ENCODE measurements around the gene NR1D2. TPM values are rescaled to one million over a fixed set of nuclear protein-coding genes. Genes with fewer than 3 reads are reported as not detected.
"Not testable (repeated sequence)": the region's sequence is repeated elsewhere in the genome, so short reads cannot be mapped to it uniquely, and the experiment has no call there.

NR1D2 gene
- total RNA-seq, 2 donors from 2014 or later, result 10.6 to 15.9 TPM

DNA sequence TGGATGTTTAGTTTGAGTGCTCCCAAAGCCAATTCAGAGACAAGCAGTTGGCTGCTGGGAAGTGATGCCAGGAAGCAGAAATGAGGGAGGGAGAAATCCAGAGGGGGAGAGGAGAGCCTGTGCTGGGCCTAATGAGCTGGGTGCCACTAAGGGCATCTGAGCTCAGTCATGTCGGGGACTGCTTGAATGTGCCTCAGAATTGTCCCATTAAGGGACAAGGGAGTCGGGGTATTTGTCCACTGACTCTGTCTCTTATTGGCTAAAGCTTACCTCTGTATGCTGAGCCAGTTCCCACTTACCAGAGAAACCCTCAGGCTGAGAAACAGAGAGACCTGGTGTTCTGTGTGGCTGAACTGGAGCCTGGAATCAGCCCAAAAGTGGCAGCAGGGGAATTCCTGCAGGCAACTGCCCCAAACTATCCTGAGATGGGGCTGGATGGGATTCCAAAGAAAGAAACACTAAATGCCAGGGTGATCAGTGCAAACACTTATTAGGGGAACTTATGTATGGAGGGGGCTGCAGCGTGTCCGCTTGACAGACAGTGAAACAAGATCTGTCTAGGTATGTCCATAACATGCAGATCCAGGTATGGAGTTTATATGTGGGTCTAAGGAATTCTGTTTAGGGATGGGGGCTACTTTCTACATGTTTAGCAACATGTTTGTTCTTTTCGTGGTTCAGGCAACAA is 48.6 kb downstream of the NR1D2 start:
- Mint-ChIP-seq H3K4me3 (no peak overlapping the region), H3K36me3 (ENCODE audit: low read depth) (no peaks in the 10 kb centered on the region), H3K9me3 (no peaks in the 10 kb centered on the region), H3K27me3 (no peaks in the 10 kb centered on the region), H3K27ac (no peak overlapping the region), H3K4me1 (no peaks in the 10 kb centered on the region)
- no peak for ATAC-seq (replicated peaks)

DNA sequence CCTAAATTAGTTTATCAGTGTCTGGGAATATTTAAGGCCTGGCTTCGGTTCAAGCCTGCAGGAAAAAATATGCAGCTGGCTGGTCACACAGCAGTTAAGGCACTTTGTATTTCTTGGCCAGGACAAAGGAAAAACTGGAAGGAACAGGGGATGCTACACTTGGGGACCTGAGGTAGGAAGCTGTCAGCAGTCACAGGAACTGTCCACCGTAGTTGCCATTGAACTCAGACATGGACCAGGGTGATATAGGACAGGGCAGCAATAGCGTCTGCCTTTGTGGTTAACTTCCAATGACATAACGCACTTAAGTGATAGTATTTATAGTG is 49.1 kb downstream of the NR1D2 start:
- H3K9me3 Mint-ChIP-seq, result no peaks in the 10 kb centered on the region
- no peaks in the 10 kb centered on the region for H3K36me3 Mint-ChIP-seq (ENCODE audit: low read depth)
- no peak overlapping the region for H3K27ac Mint-ChIP-seq
- peaks cover 3% of the 10 kb centered on the region for H3K27me3 Mint-ChIP-seq
- ATAC-seq (replicated peaks), result no peak
- H3K4me3 Mint-ChIP-seq, result no peak overlapping the region
- peaks cover 5% of the 10 kb centered on the region for H3K4me1 Mint-ChIP-seq

DNA sequence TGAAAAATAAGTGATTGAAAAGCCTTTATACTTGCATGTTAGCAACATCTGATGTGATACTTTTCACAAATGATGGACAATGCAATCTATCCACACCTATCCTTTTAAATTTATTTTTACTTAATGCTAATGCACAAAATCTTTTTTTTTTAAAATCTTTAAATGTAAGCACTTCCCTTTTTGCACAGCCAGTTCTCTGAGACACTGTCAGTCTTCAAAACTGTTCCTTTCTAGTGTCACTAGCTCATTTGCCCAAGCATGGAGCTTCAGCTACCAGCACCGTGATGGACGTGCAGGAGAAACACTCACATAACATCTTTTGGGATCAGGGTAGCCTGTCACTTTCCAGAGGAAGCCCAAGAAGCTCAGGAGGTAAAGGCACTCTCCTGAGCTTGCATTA is 50.1 kb downstream of the NR1D2 start:
- no peaks in the 10 kb centered on the region for H3K36me3 Mint-ChIP-seq (ENCODE audit: low read depth)
- peaks cover 3% of the 10 kb centered on the region for H3K27me3 Mint-ChIP-seq
- no peaks in the 10 kb centered on the region for H3K9me3 Mint-ChIP-seq
- ATAC-seq (replicated peaks), result no peak
- no peak overlapping the region for H3K4me3 Mint-ChIP-seq
- H3K4me1 Mint-ChIP-seq, result peaks cover 5% of the 10 kb centered on the region
- no peak overlapping the region for H3K27ac Mint-ChIP-seq

DNA sequence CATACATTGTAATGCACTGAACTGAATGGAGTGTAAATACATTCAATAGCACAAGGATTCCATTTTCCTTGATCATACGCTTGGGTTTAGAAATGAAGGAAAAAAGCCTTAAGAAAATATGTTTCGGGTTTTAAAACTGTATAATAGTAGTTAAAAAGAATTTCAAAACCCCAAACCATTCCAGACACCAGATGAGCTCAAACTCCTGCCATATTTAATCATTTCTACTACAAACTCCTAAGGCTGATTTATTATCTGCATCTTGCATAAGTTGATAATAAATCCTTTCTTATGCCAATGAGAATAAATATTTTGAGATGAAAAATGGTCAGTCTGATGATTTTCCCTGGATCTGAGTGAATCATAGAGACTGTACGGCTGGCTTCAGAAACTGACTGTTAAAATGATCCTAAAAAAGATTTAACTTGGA is 51.0 kb downstream of the NR1D2 start:
- H3K4me1 Mint-ChIP-seq, result peaks cover 5% of the 10 kb centered on the region
- H3K27ac Mint-ChIP-seq, result no peak overlapping the region
- H3K27me3 Mint-ChIP-seq, result peaks cover 3% of the 10 kb centered on the region
- no peaks in the 10 kb centered on the region for H3K9me3 Mint-ChIP-seq
- ATAC-seq (replicated peaks), result no peak
- no peak overlapping the region for H3K4me3 Mint-ChIP-seq
- H3K36me3 Mint-ChIP-seq (ENCODE audit: low read depth), result no peaks in the 10 kb centered on the region

DNA sequence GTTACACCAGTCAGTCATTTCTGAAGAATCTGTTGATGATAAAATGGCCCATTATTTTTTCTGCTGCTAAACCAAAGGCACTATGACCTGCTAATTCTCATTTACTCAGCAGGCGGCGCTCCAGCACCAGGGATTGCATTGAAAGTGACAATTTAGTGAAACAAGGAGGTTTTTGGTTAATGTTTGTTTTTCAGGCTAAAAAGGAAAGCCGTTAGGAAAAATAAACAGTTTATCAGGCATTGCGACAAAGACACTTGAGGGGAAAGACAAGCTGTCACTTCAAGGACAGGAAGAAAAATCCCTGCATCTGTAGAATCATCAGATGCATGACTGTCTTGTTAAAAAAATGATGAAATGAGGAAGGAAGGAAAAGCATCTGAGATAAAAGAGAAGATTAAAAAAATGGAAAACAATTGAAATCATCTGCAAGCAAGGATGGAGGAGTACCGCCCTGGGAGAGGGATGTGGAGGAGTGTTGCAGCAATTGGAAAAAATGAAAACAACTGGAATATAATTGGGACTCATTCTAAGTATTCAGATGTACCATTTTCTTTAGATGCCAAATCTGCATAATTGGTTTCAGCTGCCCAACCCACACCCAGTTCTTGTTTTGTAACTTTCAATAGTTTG is 54.0 kb downstream of the NR1D2 start:
- H3K27ac Mint-ChIP-seq, result no peak overlapping the region
- H3K4me3 Mint-ChIP-seq, result no peak overlapping the region
- peaks cover 7% of the 10 kb centered on the region for H3K27me3 Mint-ChIP-seq
- ATAC-seq (replicated peaks), result no peak
- peaks cover 5% of the 10 kb centered on the region for H3K4me1 Mint-ChIP-seq
- no peaks in the 10 kb centered on the region for H3K9me3 Mint-ChIP-seq
- no peaks in the 10 kb centered on the region for H3K36me3 Mint-ChIP-seq (ENCODE audit: low read depth)

DNA sequence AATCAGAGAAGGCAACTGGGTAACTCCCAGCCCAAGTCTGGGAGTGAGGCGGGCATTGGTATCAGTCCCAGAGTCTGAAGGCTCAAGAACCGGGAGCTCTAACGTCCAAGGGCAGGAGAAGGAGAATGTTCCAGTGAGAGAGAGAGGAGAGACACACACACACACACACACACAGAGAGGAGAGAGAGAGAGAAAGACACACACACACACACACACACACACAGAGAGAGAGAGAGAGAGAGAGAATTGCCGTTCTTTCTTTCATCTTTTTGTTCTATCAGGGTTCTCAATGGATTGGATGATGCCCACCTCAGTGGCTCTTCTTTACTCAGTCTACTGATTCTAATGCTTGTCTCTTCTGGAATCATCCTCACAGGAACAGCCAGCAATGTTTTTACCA is 57.0 kb downstream of the NR1D2 start:
- no peak for ATAC-seq (replicated peaks)
- no peak overlapping the region for H3K27ac Mint-ChIP-seq
- H3K36me3 Mint-ChIP-seq (ENCODE audit: low read depth), result no peaks in the 10 kb centered on the region
- no peak overlapping the region for H3K4me3 Mint-ChIP-seq
- H3K9me3 Mint-ChIP-seq, result no peaks in the 10 kb centered on the region
- H3K27me3 Mint-ChIP-seq, result peaks cover 7% of the 10 kb centered on the region
- peaks cover 5% of the 10 kb centered on the region for H3K4me1 Mint-ChIP-seq

DNA sequence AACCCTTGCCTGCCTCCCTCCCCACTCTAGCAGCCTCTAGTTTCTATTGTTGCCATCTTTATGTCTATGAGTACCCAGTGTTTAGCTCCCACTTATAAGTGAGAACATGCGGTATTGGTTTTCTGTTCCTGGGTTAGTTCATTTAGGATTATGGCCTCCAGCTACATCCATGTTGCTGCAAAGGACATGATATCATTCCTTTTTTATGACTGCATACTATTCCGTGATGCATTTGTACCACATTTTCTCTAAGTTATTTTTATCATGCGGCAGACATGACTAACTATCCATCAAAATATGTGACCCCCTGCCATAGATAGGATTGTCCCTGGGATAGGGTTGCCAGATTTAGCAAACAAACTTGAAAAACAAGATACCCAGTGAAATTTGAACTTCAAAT is 58.4 kb downstream of the NR1D2 start:
- Mint-ChIP-seq H3K4me3 (no peak overlapping the region), H3K27ac (no peak overlapping the region), H3K27me3 (peaks cover 7% of the 10 kb centered on the region), H3K4me1 (peaks cover 5% of the 10 kb centered on the region), H3K9me3 (no peaks in the 10 kb centered on the region), H3K36me3 (ENCODE audit: low read depth) (no peaks in the 10 kb centered on the region)
- ATAC-seq (replicated peaks), result no peak

DNA sequence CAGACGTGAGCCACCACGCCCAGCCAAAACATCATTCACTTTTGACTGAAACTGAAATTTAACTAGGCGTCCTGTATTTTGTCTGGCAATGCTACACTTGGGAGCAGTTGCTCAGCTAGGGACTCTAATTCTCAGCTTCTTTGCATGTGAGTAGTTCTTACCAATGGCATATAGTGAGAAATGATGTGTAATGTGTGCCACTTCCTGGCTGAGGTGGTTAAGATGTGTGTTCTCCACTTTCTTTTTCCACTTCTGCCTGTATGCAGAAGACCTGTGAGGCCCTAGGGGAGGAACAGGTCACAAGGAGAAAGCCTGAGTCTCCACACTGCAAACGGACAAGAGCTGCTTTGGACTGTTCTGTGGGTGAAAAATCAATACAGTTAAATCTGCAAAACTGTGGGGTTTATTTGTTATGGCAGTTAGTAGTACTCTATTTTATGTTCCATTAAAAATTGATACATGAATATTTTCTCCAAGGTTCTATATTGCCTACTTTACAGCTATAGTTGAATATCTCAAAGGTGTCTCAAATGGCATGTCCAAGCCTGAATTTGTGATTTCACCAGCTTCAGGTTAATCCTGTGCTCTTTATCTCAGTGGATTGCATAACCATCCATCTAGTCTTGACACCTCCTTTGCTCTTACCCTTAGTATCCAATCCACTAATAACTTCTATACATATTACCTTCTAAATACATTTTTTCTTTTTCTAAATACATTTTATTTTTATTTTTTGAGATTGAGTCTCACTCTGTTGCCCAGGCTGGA is 59.3 kb downstream of the NR1D2 start:
- peaks cover 4% of the 10 kb centered on the region for H3K27me3 Mint-ChIP-seq
- H3K4me3 Mint-ChIP-seq, result no peak overlapping the region
- H3K27ac Mint-ChIP-seq, result no peak overlapping the region
- ATAC-seq (replicated peaks), result peak; percentile 98
- no peaks in the 10 kb centered on the region for H3K9me3 Mint-ChIP-seq
- no peaks in the 10 kb centered on the region for H3K4me1 Mint-ChIP-seq
- no peaks in the 10 kb centered on the region for H3K36me3 Mint-ChIP-seq (ENCODE audit: low read depth)

DNA sequence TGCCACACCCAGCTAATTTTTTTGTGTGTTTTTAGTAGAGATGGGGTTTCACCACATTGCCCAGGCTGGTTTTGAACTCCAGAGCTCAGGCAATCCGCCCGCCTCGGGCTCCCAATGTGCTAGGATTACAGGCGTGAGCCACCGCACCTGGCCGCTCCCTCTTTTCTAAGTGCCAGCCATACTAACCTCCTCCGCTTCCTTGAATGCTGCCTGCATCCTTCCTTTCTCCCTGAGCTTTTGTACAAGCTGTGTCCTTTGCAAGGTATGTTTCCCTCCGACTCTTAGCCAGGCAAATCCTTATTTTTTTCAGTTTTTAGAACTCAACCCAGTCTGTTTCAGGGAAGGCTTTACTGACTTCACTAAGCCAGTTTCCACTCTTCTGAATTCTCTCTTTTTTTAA is 60.6 kb downstream of the NR1D2 start:
- H3K4me3 Mint-ChIP-seq, result no peak overlapping the region
- H3K27ac Mint-ChIP-seq, result no peak overlapping the region
- H3K4me1 Mint-ChIP-seq, result no peaks in the 10 kb centered on the region
- H3K36me3 Mint-ChIP-seq (ENCODE audit: low read depth), result no peaks in the 10 kb centered on the region
- no peaks in the 10 kb centered on the region for H3K9me3 Mint-ChIP-seq
- H3K27me3 Mint-ChIP-seq, result peaks cover 4% of the 10 kb centered on the region
- ATAC-seq (replicated peaks), result no peak

DNA sequence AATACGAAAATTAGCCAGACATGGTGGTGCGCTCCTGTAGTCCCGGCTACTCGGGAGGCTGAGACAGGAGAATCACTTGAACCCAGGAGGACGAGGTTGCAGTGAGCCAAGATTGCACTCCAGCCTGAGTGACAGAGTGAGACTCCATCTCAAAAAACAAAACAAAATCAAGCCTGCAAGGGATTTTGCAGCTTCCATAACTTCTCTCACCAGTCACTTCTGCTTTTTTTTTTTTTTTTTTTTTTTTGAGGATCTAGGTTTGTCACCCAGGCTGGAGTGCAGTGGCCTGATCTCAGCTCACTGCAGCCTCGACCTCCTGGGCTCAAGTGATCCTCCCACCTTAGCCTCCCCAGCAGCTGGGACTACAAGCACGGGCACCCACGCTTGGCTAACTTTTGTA is 65.7 kb downstream of the NR1D2 start:
- not testable (repeated sequence) for H3K9me3 Mint-ChIP-seq; ATAC-seq (replicated peaks); H3K36me3 Mint-ChIP-seq (ENCODE audit: low read depth); H3K4me1 Mint-ChIP-seq; H3K4me3 Mint-ChIP-seq; H3K27me3 Mint-ChIP-seq; H3K27ac Mint-ChIP-seq

DNA sequence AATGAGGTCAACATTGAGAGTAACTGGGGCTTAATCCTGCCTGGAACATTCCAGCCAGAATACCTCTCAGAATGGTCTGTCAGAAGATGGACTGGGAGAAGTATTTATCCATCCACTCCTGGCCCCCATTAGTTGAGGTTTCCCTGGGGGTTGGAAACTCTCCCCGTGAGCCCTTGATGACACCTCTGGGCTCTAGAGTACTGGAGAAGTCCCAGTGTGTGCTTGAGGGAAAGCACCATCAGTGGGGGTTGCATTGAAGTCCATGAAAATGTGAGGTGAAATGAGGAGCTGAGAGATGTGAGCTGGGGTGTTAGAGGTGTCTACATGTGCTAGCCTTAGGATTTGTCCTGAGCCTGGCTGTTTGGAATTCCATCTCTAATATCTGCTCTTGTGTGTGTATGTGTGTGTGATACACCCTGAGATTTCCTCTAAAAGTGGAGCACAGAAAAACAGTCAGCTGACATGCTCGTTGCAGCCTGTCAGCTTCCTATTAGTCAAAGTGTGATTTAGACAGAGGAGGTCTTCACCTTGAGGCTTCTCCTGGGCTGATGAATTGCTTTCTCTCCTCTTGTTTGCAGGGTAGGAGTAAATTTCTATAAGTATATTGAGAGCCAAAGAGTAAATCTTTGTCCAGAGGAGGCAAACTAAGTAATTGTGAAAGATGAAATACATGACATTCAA is 67.6 kb downstream of the NR1D2 start:
- Mint-ChIP-seq H3K36me3 (ENCODE audit: low read depth) (no peaks in the 10 kb centered on the region), H3K27ac (no peak overlapping the region), H3K4me3 (no peak overlapping the region), H3K4me1 (no peaks in the 10 kb centered on the region), H3K27me3 (no peaks in the 10 kb centered on the region), H3K9me3 (no peaks in the 10 kb centered on the region)
- ATAC-seq (replicated peaks), result no peak

DNA sequence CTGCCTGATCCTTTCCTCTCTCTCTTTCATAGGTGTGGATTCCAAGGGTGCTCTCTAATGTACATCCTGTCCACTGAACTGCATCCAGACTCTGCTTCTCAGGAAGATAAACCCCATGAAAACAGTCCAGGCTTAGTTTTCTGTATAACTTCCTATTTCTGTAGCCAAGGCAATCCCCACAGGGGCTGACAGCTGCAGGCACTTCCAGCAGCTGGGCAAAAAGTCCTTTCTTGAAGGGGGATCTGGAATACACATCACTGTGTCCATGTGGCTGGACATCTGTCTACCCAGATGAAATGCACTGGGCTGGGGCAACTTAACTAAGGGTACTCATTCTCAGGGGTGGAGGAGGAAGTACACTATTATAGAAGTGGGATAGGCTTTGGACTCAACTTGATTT is 72.2 kb downstream of the NR1D2 start:
- Mint-ChIP-seq H3K36me3 (ENCODE audit: low read depth) (no peaks in the 10 kb centered on the region), H3K4me1 (no peaks in the 10 kb centered on the region), H3K9me3 (no peaks in the 10 kb centered on the region), H3K27me3 (no peaks in the 10 kb centered on the region), H3K4me3 (no peak overlapping the region), H3K27ac (no peak overlapping the region)
- ATAC-seq (replicated peaks), result no peak

DNA sequence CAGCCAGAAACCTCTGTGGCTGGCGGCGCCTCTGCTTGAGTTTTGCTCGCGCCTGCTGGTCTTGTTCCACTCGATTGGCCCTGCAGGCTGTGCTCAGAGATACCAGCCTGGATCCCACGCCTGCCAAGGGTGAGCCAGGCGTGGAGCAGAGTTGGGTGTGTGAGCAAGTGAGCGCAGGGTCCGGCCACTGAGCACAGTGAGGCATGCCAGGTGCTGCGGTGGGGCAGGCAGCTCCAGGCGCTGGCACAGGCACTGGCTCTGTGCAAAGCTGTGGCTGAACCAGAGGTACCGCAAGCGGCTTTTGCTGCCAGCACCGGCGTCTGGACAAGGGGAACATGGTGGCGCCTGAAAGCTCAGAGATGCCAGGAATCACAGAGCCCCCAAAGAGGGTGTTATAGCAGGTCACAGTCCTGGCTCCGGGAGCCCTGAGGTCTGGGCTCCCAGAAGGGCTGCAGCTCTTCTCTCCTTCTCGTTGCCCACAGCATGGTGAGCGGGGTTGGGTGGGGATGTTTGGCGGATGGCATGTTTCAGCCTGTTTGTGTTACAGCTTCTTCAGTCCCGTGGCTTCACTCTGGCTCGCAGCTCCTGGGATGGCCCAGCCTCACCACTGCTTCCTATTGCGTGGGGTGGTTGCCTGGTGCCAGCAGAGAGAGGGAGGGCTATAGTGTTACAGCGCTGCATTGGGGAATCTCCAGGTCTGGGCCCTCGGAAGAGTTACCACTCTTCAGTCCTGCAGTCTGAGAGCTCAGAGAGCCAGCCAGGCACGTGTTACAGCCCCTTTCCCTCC is 73.9 kb downstream of the NR1D2 start:
- Mint-ChIP-seq H3K27me3 (no peaks in the 10 kb centered on the region), H3K4me1 (no peaks in the 10 kb centered on the region), H3K36me3 (ENCODE audit: low read depth) (no peaks in the 10 kb centered on the region), H3K27ac (no peak overlapping the region), H3K4me3 (no peak overlapping the region), H3K9me3 (no peaks in the 10 kb centered on the region)
- ATAC-seq (replicated peaks), result no peak

DNA sequence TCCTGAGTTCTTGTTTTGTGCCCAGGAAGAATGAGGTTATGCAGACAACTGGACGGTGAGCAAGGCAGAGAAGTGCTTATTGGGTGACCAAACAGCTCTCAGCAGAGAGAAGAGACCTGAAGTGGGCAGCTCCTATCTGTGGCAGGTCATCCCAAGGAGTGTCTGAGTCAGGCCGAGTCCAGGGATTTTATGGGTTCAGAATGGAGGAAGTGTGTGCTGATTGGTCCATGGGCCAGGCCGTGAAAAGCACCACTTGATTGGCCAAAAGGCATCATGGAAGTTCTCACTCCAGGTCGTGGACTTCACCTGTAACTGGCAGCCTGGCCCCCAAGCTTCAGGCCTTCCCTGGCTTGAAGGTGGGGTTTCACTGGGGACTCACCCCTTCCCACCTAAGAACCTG is 74.5 kb downstream of the NR1D2 start:
- no peaks in the 10 kb centered on the region for H3K9me3 Mint-ChIP-seq
- no peaks in the 10 kb centered on the region for H3K4me1 Mint-ChIP-seq
- no peak overlapping the region for H3K27ac Mint-ChIP-seq
- no peak overlapping the region for H3K4me3 Mint-ChIP-seq
- no peaks in the 10 kb centered on the region for H3K27me3 Mint-ChIP-seq
- ATAC-seq (replicated peaks), result no peak
- no peaks in the 10 kb centered on the region for H3K36me3 Mint-ChIP-seq (ENCODE audit: low read depth)

All from activated T-helper 17 cell treated with anti-CD3 and anti-CD28 coated beads, Interleukin-2, amount 50 U/mL, for 72 hours (primary cell).